Measurements from ENCODE around the gene MBOAT7.
A peak's percentile ranks its signal among the peaks of the same experiment; 100 is the strongest.

- TF ChIP-seq, protein P1, sequence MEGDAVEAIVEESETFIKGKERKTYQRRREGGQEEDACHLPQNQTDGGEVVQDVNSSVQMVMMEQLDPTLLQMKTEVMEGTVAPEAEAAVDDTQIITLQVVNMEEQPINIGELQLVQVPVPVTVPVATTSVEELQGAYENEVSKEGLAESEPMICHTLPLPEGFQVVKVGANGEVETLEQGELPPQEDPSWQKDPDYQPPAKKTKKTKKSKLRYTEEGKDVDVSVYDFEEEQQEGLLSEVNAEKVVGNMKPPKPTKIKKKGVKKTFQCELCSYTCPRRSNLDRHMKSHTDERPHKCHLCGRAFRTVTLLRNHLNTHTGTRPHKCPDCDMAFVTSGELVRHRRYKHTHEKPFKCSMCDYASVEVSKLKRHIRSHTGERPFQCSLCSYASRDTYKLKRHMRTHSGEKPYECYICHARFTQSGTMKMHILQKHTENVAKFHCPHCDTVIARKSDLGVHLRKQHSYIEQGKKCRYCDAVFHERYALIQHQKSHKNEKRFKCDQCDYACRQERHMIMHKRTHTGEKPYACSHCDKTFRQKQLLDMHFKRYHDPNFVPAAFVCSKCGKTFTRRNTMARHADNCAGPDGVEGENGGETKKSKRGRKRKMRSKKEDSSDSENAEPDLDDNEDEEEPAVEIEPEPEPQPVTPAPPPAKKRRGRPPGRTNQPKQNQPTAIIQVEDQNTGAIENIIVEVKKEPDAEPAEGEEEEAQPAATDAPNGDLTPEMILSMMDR (IDR thresholded peaks at IDR 0.05), result no peak
- TF ChIP-seq POLR2AphosphoS5 (IDR thresholded peaks at IDR 0.05), result peak in 2 of 3 donors; percentile 16
- TF ChIP-seq EP300 (IDR thresholded peaks at IDR 0.05), result no peak
Observed at GRCh38 chr19:54162241-54162805, 27.1 kb downstream of the MBOAT7 start.

Measured in stomach (tissue), 4 donors.